Measurements from ENCODE around the gene ORAI3. TPM values are rescaled to one million over a fixed set of nuclear protein-coding genes. Genes with fewer than 3 reads are reported as not detected.

ORAI3 gene
- total RNA-seq, 4 donors from 2014 or later = 10.3 to 15.6 (median 12.5) TPM

DNA sequence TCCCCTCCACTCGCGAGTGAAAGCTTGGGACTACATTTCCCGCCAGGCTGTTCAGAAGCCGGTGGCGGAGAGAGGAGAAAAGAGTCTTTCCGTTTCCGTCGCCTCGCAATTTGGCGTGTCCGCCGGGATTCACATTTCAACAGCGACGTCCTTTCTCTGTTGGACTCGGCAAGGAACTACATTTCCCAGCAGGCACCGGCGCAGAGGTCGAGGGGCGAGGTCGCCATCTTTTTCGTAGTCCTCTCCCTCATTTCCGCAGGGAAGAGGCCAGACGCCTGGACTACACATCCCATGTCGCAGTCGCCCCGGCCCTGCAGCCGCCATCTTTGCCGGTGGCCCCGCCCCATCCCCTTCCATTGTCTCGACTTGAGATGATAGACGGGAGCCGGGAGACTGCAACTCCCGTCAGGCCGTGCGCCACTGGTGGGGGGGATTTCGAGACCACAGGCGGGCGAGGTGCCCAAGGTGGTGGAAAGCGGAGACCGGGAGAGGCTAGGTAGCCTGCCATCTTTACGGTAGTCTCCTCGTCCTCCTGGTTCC lies 26.4 kb upstream of the ORAI3 start:
- in situ Hi-C loops (cut with MboI; ENCODE audit: low sequenced_read_pairs in 4 of 4) (loop anchor here in 1 of 4 donors (5.0 kb wide), 1 partner anchor 80 kb away; no protein-coding TSS in a partner anchor), intact Hi-C loops (cut with DNase I; ENCODE audit: low total_unique reads) (loop anchor here (1.0 to 2.0 kb wide), 3 partner anchors 25 to 224 kb away; partner anchors contain the start of gene ORAI3)
- Histone ChIP-seq H3K9me3 (no peaks in the 10 kb centered on the region), H3K4me1 (peaks cover 11 to 13% of the 10 kb centered on the region in 2 donors), H3K4me3 (peak overlapping the region; percentile 72 to 92 (median 79)), H3K36me3 (no peaks in the 10 kb centered on the region), H3K27ac (peak overlapping the region; percentile 92 to 97 (median 96)), H3K27me3 (no peaks in the 10 kb centered on the region)
- DNase-seq = peak; percentile 100
- peak; percentile 79 to 81 for ATAC-seq
- no peak for TF ChIP-seq POLR2A (IDR thresholded peaks at IDR 0.05)
- no peak for TF ChIP-seq CTCF (IDR thresholded peaks at IDR 0.05 in 4 of 5, conservative IDR thresholded peaks at IDR 0.05 in 1 of 5)

DNA sequence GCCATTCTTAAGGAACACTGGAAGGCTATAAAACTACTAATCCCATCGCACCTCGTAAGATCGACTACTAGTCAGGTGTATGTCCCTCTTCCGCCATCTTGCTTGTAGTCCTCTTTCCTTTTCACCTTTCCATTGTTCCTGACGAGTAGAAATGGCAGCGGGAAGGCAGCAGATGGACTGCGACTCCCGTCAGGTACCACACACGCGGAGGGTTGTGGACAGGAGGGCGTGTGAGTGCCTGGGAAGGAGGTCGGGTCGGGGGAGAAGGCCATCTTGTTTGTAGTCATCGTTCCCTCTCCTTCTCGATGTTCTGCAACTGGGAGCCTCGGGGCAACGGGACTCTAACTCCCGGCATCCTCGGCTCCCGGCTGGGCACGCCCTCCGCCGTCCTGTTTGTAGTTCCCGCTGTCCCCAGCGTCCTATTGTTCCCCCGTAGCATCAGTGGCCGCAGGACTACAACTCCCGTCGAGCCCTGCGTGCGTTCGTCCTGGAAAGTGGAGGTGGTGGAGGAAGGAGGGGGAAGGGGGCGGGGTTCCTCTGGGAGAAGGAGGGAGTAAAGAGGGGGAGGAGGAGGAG lies 25.8 kb upstream of the ORAI3 start:
- ATAC-seq (peak; percentile 79), DNase-seq (peak; percentile 100)
- in situ Hi-C loops (cut with MboI; ENCODE audit: low sequenced_read_pairs in 4 of 4) = loop anchor here in 1 of 4 donors (5.0 kb wide), 1 partner anchor 81 kb away; no protein-coding TSS in a partner anchor
- no peaks in the 10 kb centered on the region for H3K9me3 ChIP-seq
- H3K27me3 ChIP-seq = no peaks in the 10 kb centered on the region
- peak overlapping the region; percentile 74 to 93 (median 88) for H3K4me3 ChIP-seq
- intact Hi-C loops (cut with DNase I; ENCODE audit: low total_unique reads) = loop anchor here (1.0 to 2.0 kb wide), 5 partner anchors 19 to 225 kb away; partner anchors contain the start of genes ORAI3 and SETD1A
- H3K27ac ChIP-seq = peak overlapping the region; percentile 92 to 97 (median 96)
- TF ChIP-seq CTCF (IDR thresholded peaks at IDR 0.05 in 4 of 5, conservative IDR thresholded peaks at IDR 0.05 in 1 of 5) = no peak
- peak in 1 of 2 donors; percentile 64 for TF ChIP-seq POLR2A (IDR thresholded peaks at IDR 0.05)
- peaks cover 11 to 16% of the 10 kb centered on the region in 2 donors for H3K4me1 ChIP-seq
- no peaks in the 10 kb centered on the region for H3K36me3 ChIP-seq

- H3K4me3 ChIP-seq = peak within 1 kb of the TSS; percentile 74 to 93 (median 88)
- intact Hi-C loops (cut with DNase I; ENCODE audit: low total_unique reads) = loop anchor here (1.0 to 2.0 kb wide), 3 partner anchors 19 to 34 kb away; partner anchors contain the start of genes ORAI3 and SETD1A
- no peak for ATAC-seq
Measured at GRCh38 chr16:30923554-30924075, 25.3 kb upstream of the ORAI3 start, which contains the start of gene FBXL19. Gene FBXL19, plus strand, starts transcription at chr16:30923572. Its CDS starts 2,183 bp downstream, at chr16:30925755.

More at GRCh38 chr16:30923554-30924075, 25.3 kb upstream of the ORAI3 start, which contains the start of gene FBXL19:
- no peaks in the 10 kb centered on the region for H3K36me3 ChIP-seq
- H3K4me1 ChIP-seq = peaks cover 11 to 16% of the 10 kb centered on the region in 2 donors
- no peaks in the 10 kb centered on the region for H3K9me3 ChIP-seq
- in situ Hi-C loops (cut with MboI; ENCODE audit: low sequenced_read_pairs in 4 of 4) = loop anchor here in 1 of 4 donors (5.0 kb wide), 1 partner anchor 81 kb away; no protein-coding TSS in a partner anchor
- TF ChIP-seq CTCF (IDR thresholded peaks at IDR 0.05 in 4 of 5, conservative IDR thresholded peaks at IDR 0.05 in 1 of 5) (no peak), POLR2A (IDR thresholded peaks at IDR 0.05) (no peak)
- H3K27me3 ChIP-seq = no peaks in the 10 kb centered on the region
- DNase-seq = no peak
- H3K27ac ChIP-seq = peak within 1 kb of the TSS; percentile 92 to 97 (median 96)

All from gastrocnemius medialis (tissue), 4 donors.